ENCODE data around the gene SPNS2. TPM values are rescaled to one million over a fixed set of nuclear protein-coding genes. Genes with fewer than 3 reads are reported as not detected.

The SPNS2 gene
- total and polyA plus RNA-seq, 9 donors, result 0.48 to 12.7 (median 4.2) TPM

DNA sequence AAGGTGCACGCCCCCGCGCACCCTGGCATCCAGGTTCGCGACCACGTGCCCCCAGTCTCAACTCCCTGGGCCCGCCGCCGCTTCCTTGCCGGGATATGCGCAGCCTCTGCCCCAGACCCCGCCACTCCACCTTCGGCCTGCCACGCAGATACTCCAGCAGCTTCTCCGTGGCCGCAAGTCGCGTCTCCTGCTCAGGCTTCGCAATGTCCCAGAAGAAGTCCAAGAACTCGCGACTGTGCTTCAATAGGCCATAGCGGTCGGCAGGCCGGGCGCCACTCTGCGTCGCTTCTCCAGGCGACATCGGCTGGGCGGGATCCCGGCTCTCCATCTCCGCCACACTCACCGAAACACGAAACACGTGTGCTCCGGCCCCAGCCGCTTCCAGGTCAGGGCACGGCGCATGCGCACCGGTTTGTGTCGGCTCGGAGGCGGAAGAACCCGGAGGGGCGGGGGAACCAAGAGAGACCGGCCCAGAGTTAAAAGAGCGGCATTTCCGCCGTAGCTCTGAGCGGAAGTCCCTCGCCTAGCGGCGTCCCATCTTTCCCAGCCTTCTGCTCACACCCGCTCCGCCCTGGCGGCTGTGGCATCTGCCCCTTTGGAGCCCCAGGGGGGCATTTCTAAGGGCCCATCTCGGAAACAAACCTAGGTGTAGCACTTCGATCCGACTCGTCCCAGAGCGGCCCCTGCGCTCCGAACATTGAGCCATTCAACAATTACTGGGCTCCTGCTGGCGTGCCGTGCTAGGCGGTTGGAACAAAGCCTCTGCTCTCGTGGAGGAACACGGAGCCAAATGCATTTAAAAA is 56.5 kb downstream of the SPNS2 start, which contains the start of gene MYBBP1A:
MYBBP1A (minus strand) TSS at position 388 of the 803 bp plus-strand sequence; CDS start at position 328, 60 bp downstream.
- H3K4me3 ChIP-seq, result peak within 1 kb of the TSS; percentile 66
- peaks cover 9% of the 10 kb centered on the region for H3K4me1 ChIP-seq (ENCODE audit: insufficient read depth)
- H3K9me3 ChIP-seq, result no peaks in the 10 kb centered on the region
- TF ChIP-seq POLR2A (IDR thresholded peaks at IDR 0.05), result no peak
- TF ChIP-seq EP300 (IDR thresholded peaks at IDR 0.05), result no peak
- no peak for TF ChIP-seq CTCF (IDR thresholded peaks at IDR 0.05)
- H3K27me3 ChIP-seq, result no peaks in the 10 kb centered on the region
- H3K36me3 ChIP-seq, result no peaks in the 10 kb centered on the region
- DNase-seq, result peak; percentile 95 to 98 (median 97)
- peak within 1 kb of the TSS; percentile 42 to 44 for H3K27ac ChIP-seq
- WGBS, 3 donors, result 0 to 1% (median 1%) methylated on average over 64 to 69 of the region's 69 CpGs
- intact Hi-C loops (cut with DNase I), result loop anchor here in 1 of 4 donors (10.0 kb wide), 1 partner anchor 130 kb away; no protein-coding TSS in a partner anchor

GRCh38 chr17:4555873-4556759 is 57.4 kb downstream of the SPNS2 start:
- Histone ChIP-seq H3K9me3 (no peaks in the 10 kb centered on the region), H3K27me3 (no peaks in the 10 kb centered on the region), H3K4me1 (ENCODE audit: insufficient read depth) (peaks cover 11% of the 10 kb centered on the region), H3K36me3 (no peaks in the 10 kb centered on the region), H3K4me3 (peak overlapping the region; percentile 66), H3K27ac (peak overlapping the region; percentile 42 to 44)
- peak in 1 of 5 donors; percentile 21 for DNase-seq
- intact Hi-C loops (cut with DNase I), result loop anchor here in 1 of 4 donors (10.0 kb wide), 1 partner anchor 131 kb away; no protein-coding TSS in a partner anchor
- 44 to 52% (median 49%) methylated on average over 17 of the region's 17 CpGs for WGBS, 3 donors
- TF ChIP-seq EP300 (IDR thresholded peaks at IDR 0.05) (no peak), POLR2A (IDR thresholded peaks at IDR 0.05) (no peak), CTCF (IDR thresholded peaks at IDR 0.05) (no peak)

DNA sequence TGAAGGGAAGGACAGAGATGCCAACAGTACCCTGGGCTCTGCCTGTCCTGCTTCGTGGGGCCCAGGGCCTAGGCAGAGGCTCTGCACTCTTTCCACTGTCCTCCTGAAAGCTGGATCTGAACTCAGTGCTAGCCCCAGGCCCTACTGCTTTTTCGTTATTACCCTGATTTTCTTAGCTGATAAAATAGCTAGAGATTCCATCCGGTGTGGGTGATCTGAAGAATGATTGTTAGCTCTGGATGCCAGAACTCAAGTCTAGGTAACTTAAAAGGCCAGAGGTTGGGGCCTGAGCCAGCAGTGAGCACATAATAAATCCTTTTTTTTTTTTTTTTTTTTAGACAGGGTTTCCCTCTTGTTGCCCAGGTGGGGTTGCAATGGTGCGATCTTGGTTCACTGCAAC is 58.3 kb downstream of the SPNS2 start:
- H3K36me3 ChIP-seq, result no peaks in the 10 kb centered on the region
- no peak overlapping the region for H3K27ac ChIP-seq
- no peak for DNase-seq
- no peaks in the 10 kb centered on the region for H3K27me3 ChIP-seq
- no peak overlapping the region for H3K4me3 ChIP-seq
- TF ChIP-seq POLR2A (IDR thresholded peaks at IDR 0.05) (no peak), CTCF (IDR thresholded peaks at IDR 0.05) (no peak), EP300 (IDR thresholded peaks at IDR 0.05) (no peak)
- no peaks in the 10 kb centered on the region for H3K9me3 ChIP-seq
- WGBS, 3 donors, result 70 to 88% (median 86%) methylated on average over 4 of the region's 4 CpGs
- intact Hi-C loops (cut with DNase I), result loop anchor here in 1 of 4 donors (10.0 kb wide), 1 partner anchor 132 kb away; no protein-coding TSS in a partner anchor
- H3K4me1 ChIP-seq (ENCODE audit: insufficient read depth), result peaks cover 11% of the 10 kb centered on the region
